K562 (cell line): ENCODE results near the gene TIMM17A. TPM values are rescaled to one million over a fixed set of nuclear protein-coding genes. Genes with fewer than 3 reads are reported as not detected.

Source experiments
- ESRRA ChIP-seq: fragments of 450-650 bp; IDR thresholded peaks from 2 replicates; pipeline ENCODE4 v1.6.1; 2014; ENCODE audit warnings: low read depth, mild to moderate bottlenecking, moderate library complexity, borderline replicate concordance
- NFXL1 ChIP-seq: fragments of 450-650 bp; formaldehyde crosslinking; IDR thresholded peaks from 2 replicates; pipeline ENCODE4 v1.4.0; 2021; ENCODE audit warnings: mild to moderate bottlenecking
- PRDM10 ChIP-seq: fragments of 450-650 bp; IDR thresholded peaks from 2 replicates; pipeline ENCODE4 v1.6.1; 2018; ENCODE audit not compliant: partially characterized antibody
- PTRF ChIP-seq: fragments of 450-650 bp; IDR thresholded peaks from 2 replicates; pipeline ENCODE4 v1.6.1; 2016; ENCODE audit warnings: mild to moderate bottlenecking, missing genetic modification characterization, missing compliant biosample characterization
- SIX5 ChIP-seq, 2 experiments: IDR thresholded peaks; 2 replicates each; pipeline ENCODE4 v1.6.1; 2011; ENCODE audit warnings: low read length in 2 of 2, borderline replicate concordance in 1 of 2, low read depth in 1 of 2, mild to moderate bottlenecking in 1 of 2, moderate library complexity in 1 of 2; ENCODE audit not compliant: insufficient read depth in 1 of 2
- SNRNP70 ChIP-seq: fragments of 200-400 bp; formaldehyde crosslinking; optimal IDR thresholded peaks from 2 replicates; pipeline ENCODE3; 2017; ENCODE audit warnings: low read depth, low read length
- ZNF274 ChIP-seq: IDR thresholded peaks from 2 replicates; pipeline ENCODE4 v1.6.1; 2011; ENCODE audit warnings: low read depth, mild to moderate bottlenecking, low read length, moderate library complexity, borderline replicate concordance
- ZNF75A ChIP-seq: fragments of 450-650 bp; formaldehyde crosslinking; IDR thresholded peaks from 2 replicates; pipeline ENCODE4 v1.4.0; 2020; ENCODE audit warnings: mild to moderate bottlenecking
- ZNF764 ChIP-seq: fragments of 250-450 bp; sonication (Bioruptor Pico); IDR thresholded peaks from 2 replicates; pipeline ENCODE4 v1.4.0; 2020; ENCODE audit warnings: low read depth, mild to moderate bottlenecking, moderate library complexity
- ZNF830 ChIP-seq: fragments of 250-450 bp; sonication (Bioruptor Pico); IDR thresholded peaks from 2 replicates; pipeline ENCODE4 v1.5.0; 2021; ENCODE audit warnings: mild to moderate bottlenecking
- polyA plus RNA-seq, 8 experiments: library from polyadenylated mRNA; depleted of rRNA in 4 of 8; stranded (reverse) in 5 of 8; unstranded in 3 of 8; fragments of >200 nt; fragmentation: Nextera tagmentation in 2 of 8; fragmentation: Illumina TruSeq in 1 of 8; extraction: Ambion mirVana in 2 of 8; extraction: Trizol in 1 of 8; gene quantifications; 2 replicates each; pipeline versions ENCODE4 v1.2.1 to v1.2.3, GENCODE V29; 2011 to 2014; ENCODE audit warnings: inconsistent platforms in 1 of 8, missing spikeins in 1 of 8
- total RNA-seq, 7 experiments: library from RNA; depleted of rRNA in 6 of 7; stranded (reverse); fragments of >200 nt in 6 of 7; fragmentation: Illumina TruSeq in 2 of 7; extraction: Trizol in 2 of 7; gene quantifications; 2 replicates each; pipeline versions ENCODE4 v1.2.1 to v1.2.3, GENCODE V29; 2011 to 2021; ENCODE audit warnings: low replicate concordance in 1 of 7
- TF ChIP-seq, protein P1 (sequence below), 2 experiments: fragments of 200-800 bp in 1 of 2; sonication (Bioruptor generic) in 1 of 2; sonication (generic) in 1 of 2; formaldehyde crosslinking in 1 of 2; IDR thresholded peaks in 1 of 2; conservative IDR thresholded peaks in 1 of 2; 2 replicates each; pipeline versions ENCODE4 v1.5.0 to v1.6.1; 2016 to 2020; ENCODE audit warnings: missing compliant biosample characterization in 1 of 2, missing genetic modification characterization in 1 of 2, missing genetic modification reagents in 1 of 2

TIMM17A gene
- total and polyA plus RNA-seq, 9 of the 15 experiments (the other 6 are each of a cell fraction or from before 2014, with no cell fraction given), result 116 to 744 (median 180) TPM

- TF ChIP-seq ZNF830 (CRISPR knock-in tag), result peak; percentile 61; the same call in 1 of the 2 replicates
- TF ChIP-seq, protein P1, sequence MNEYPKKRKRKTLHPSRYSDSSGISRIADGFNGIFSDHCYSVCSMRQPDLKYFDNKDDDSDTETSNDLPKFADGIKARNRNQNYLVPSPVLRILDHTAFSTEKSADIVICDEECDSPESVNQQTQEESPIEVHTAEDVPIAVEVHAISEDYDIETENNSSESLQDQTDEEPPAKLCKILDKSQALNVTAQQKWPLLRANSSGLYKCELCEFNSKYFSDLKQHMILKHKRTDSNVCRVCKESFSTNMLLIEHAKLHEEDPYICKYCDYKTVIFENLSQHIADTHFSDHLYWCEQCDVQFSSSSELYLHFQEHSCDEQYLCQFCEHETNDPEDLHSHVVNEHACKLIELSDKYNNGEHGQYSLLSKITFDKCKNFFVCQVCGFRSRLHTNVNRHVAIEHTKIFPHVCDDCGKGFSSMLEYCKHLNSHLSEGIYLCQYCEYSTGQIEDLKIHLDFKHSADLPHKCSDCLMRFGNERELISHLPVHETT (CRISPR knock-in tag; conservative IDR thresholded peaks at IDR 0.05 in 1 of 2, IDR thresholded peaks at IDR 0.05 in 1 of 2), result peak in 1 of 2 experiments; percentile 47; a peak in 1 of 4 replicates
- no peak for TF ChIP-seq PTRF
- TF ChIP-seq SNRNP70, result no peak
- TF ChIP-seq ZNF274, result no peak
- TF ChIP-seq ZNF75A, result no peak
- peak; percentile 35 for TF ChIP-seq PRDM10
- TF ChIP-seq ZNF764 (CRISPR knock-in tag), result no peak
- TF ChIP-seq NFXL1 (CRISPR knock-in tag), result no peak
- peak; percentile 92 for TF ChIP-seq ESRRA
- TF ChIP-seq SIX5 (IDR thresholded peaks at IDR 0.05; ENCODE audit: borderline replicate concordance in 1 of 2, insufficient read depth in 1 of 2, low read depth in 1 of 2, low read length in 2 of 2), result no peak
These were observed at the start of gene TIMM17A (continued) for GRCh38 chr1:201955009-201955728.
